Effector memory CD4-positive, alpha-beta T cell (primary cell): ENCODE measurements around the gene GPC5.

Experiments
- DNase-seq, 3 donors: peaks; one replicate each; pipeline ENCODE4 v3.0.0-alpha.2; 2020
- H3K27ac ChIP-seq: 2 replicates; pipeline ENCODE4 v1.7.0; 2013; ENCODE audit warnings: mild to moderate bottlenecking, low read length, moderate library complexity; ENCODE audit not compliant: insufficient read depth, poor library complexity, severe bottlenecking
- H3K27me3 ChIP-seq: replicated peaks from 2 replicates; pipeline ENCODE4 v1.7.0; 2013; ENCODE audit warnings: mild to moderate bottlenecking, low read length; ENCODE audit not compliant: insufficient read depth, control insufficient read depth, poor library complexity, severe bottlenecking
- H3K36me3 ChIP-seq: 2 replicates; pipeline ENCODE4 v1.7.0; 2013; ENCODE audit warnings: mild to moderate bottlenecking, low read length, moderate library complexity; ENCODE audit not compliant: control insufficient read depth, insufficient read depth
- H3K4me1 ChIP-seq: 2 replicates; pipeline ENCODE4 v1.7.0; 2013; ENCODE audit warnings: low read length, mild to moderate bottlenecking; ENCODE audit not compliant: control insufficient read depth, insufficient read depth, poor library complexity, severe bottlenecking
- H3K4me3 ChIP-seq: 2 replicates; pipeline ENCODE4 v1.7.0; 2013; ENCODE audit warnings: low read length, low read depth, mild to moderate bottlenecking; ENCODE audit not compliant: insufficient read depth, poor library complexity, severe bottlenecking
- H3K9me3 ChIP-seq: 2 replicates; pipeline ENCODE4 v1.7.0; 2013; ENCODE audit warnings: mild to moderate bottlenecking, low read length, moderate library complexity; ENCODE audit not compliant: control insufficient read depth

GPC5 gene

GRCh38 chr13:92122186-92122853, 723.9 kb downstream of the GPC5 start:
- Histone ChIP-seq H3K27me3 (no peaks in the 10 kb centered on the region), H3K4me1 (no peaks in the 10 kb centered on the region), H3K4me3 (no peak overlapping the region), H3K27ac (no peak overlapping the region), H3K9me3 (no peaks in the 10 kb centered on the region), H3K36me3 (no peaks in the 10 kb centered on the region)
- DNase-seq: no peak

DNA sequence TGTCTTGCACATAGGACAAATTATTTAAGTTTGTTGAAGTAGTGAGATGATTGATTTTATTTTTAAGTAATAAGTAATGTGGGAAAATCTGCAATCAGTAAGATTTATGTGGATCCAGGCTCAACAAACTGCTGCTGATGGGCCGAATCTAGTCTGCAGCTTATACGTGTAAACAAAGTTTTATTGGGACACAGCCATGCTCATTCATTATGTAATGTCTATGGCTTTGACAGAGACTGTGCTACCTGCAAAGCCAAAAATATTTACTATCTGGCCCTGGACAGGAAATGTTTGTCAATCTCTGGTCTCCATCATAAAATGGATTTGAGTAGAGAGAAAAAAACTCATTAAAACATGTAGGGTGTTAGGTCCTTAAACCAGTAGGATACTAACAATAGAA, 728.0 kb downstream of the GPC5 start:
- Histone ChIP-seq H3K4me3 (no peak overlapping the region), H3K27me3 (no peaks in the 10 kb centered on the region), H3K9me3 (no peaks in the 10 kb centered on the region), H3K27ac (no peak overlapping the region), H3K4me1 (no peaks in the 10 kb centered on the region), H3K36me3 (no peaks in the 10 kb centered on the region)
- no peak for DNase-seq

GRCh38 chr13:92135509-92135908, 737.1 kb downstream of the GPC5 start:
- H3K27me3 ChIP-seq: no peaks in the 10 kb centered on the region
- H3K36me3 ChIP-seq: no peaks in the 10 kb centered on the region
- DNase-seq: no peak
- H3K4me3 ChIP-seq: no peak overlapping the region
- H3K9me3 ChIP-seq: no peaks in the 10 kb centered on the region
- no peaks in the 10 kb centered on the region for H3K4me1 ChIP-seq
- no peak overlapping the region for H3K27ac ChIP-seq

DNA sequence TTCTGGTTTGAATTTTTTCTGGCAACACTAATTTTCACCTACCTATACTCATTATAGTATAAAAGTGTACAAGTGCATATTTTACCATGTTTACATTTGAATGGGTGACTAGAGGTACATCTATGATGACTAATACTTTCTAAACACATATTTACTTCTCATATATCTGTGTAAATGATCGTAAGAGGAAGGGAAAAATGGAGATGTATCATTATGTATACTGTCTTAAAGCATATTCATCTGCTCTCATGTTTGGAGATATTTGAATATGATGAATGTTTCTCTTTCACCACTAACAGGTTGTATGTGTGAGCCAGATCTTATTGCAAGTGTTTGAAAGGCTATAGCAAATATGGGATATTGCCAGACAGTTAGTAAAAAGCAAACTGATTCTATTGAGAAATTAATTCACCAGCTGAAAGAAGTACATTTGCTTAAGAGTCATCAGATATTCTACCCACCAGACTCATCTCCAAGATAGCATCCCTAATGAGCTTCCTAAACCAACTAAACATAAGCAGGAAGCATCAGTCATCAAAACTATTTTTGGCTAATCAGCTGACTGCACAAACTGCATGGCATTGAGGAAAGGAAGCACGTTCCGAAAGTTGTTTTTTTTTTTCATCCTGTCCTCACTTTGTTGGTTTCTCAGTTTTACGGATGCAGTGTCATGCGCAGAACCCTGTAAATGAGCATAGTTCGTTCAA, 738.2 kb downstream of the GPC5 start:
- no peaks in the 10 kb centered on the region for H3K36me3 ChIP-seq
- H3K27me3 ChIP-seq: no peaks in the 10 kb centered on the region
- DNase-seq: no peak
- H3K9me3 ChIP-seq: no peaks in the 10 kb centered on the region
- no peak overlapping the region for H3K27ac ChIP-seq
- H3K4me1 ChIP-seq: no peaks in the 10 kb centered on the region
- no peak overlapping the region for H3K4me3 ChIP-seq

- Histone ChIP-seq H3K27me3 (no peaks in the 10 kb centered on the region), H3K9me3 (no peaks in the 10 kb centered on the region), H3K4me3 (no peak overlapping the region), H3K27ac (no peak overlapping the region), H3K4me1 (no peaks in the 10 kb centered on the region), H3K36me3 (no peaks in the 10 kb centered on the region)
- DNase-seq: no peak
Measured at GRCh38 chr13:92137520-92137919, 739.1 kb downstream of the GPC5 start.

DNA sequence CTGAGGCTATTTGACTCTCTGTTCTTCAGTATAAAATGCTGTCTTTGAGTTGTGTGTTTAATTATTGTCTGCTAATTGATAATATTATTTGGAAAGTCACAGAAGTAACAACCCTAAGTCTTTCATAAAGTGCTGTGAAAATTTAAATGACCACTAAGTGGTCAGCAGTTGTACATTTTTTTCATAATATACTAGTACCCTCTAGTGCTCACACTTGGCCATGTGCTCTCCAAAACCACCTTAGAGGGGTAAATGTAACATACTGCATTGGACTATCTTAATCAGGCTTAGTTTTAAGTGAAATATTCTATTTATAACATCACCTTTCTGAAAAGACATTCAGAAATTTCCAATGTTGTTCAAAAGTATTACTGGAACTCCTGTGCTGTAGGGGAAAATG, 745.3 kb downstream of the GPC5 start:
- Histone ChIP-seq H3K27me3 (no peaks in the 10 kb centered on the region), H3K4me3 (no peak overlapping the region), H3K4me1 (no peaks in the 10 kb centered on the region), H3K27ac (no peak overlapping the region), H3K36me3 (no peaks in the 10 kb centered on the region), H3K9me3 (no peaks in the 10 kb centered on the region)
- no peak for DNase-seq

GRCh38 chr13:92150606-92151005, 752.2 kb downstream of the GPC5 start:
- no peak overlapping the region for H3K27ac ChIP-seq
- no peak for DNase-seq
- no peaks in the 10 kb centered on the region for H3K27me3 ChIP-seq
- no peaks in the 10 kb centered on the region for H3K36me3 ChIP-seq
- no peak overlapping the region for H3K4me3 ChIP-seq
- no peaks in the 10 kb centered on the region for H3K9me3 ChIP-seq
- no peaks in the 10 kb centered on the region for H3K4me1 ChIP-seq

DNA sequence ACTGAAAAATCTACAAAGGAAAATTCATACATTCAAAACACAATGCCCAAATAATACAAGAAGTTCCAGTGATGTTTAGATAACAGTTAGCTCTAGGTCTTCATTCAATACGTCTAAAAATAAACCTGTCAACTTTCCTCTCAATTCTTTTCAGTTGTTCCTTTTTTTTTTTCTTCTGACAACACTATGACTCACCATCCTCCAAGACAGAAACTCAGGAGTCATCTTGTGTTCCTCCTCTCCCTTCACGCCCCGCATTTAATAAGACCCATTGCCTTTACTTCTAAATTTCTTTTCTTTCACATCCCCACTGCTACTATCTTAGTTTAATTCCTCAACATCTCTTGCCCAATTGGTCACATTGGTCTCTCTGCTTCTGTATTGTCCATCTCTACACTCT, 759.9 kb downstream of the GPC5 start:
- Histone ChIP-seq H3K36me3 (no peaks in the 10 kb centered on the region), H3K4me3 (no peak overlapping the region), H3K4me1 (no peaks in the 10 kb centered on the region), H3K27ac (no peak overlapping the region), H3K27me3 (no peaks in the 10 kb centered on the region), H3K9me3 (no peaks in the 10 kb centered on the region)
- no peak for DNase-seq

- Histone ChIP-seq H3K4me1 (no peaks in the 10 kb centered on the region), H3K9me3 (no peaks in the 10 kb centered on the region), H3K27me3 (no peaks in the 10 kb centered on the region), H3K4me3 (no peak overlapping the region), H3K36me3 (no peaks in the 10 kb centered on the region), H3K27ac (no peak overlapping the region)
- DNase-seq: no peak
Measured at GRCh38 chr13:92164822-92165221, 766.4 kb downstream of the GPC5 start.

DNA sequence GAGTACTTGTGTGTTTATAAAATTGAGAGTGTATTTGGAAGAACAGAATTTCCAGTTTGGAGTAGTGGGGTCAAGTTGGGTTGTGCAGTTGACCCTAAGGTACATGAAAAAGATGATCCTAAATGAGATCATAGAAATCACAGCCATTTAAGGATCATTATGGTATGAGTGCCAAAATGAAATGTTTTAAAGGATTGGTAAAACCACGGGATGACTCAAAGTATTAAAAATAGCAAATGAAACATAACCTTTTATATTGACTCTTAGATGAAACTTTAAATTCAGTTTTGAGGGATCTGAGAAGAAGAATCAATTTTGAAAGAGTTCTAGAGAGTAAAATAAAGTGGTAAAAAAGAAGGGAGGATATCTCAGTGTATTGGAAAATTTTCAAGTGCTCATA, 773.8 kb downstream of the GPC5 start:
- Histone ChIP-seq H3K4me3 (no peak overlapping the region), H3K9me3 (no peaks in the 10 kb centered on the region), H3K4me1 (no peaks in the 10 kb centered on the region), H3K27me3 (no peaks in the 10 kb centered on the region), H3K27ac (no peak overlapping the region), H3K36me3 (no peaks in the 10 kb centered on the region)
- no peak for DNase-seq
